Measurements from ENCODE around the gene UNKL.
"Not testable (repeated sequence)": the region's sequence is repeated elsewhere in the genome, so short reads cannot be mapped to it uniquely, and the experiment has no call there.

The UNKL gene

GRCh38 chr16:1441391-1441829 is 26.9 kb upstream of the UNKL start:
- DNase-seq (no peak), ATAC-seq (replicated peaks) (no peak)
- H3K4me3 Mint-ChIP-seq: no peak overlapping the region
- H3K27me3 Mint-ChIP-seq: no peaks in the 10 kb centered on the region
- H3K27ac Mint-ChIP-seq: no peak overlapping the region
- H3K9me3 Mint-ChIP-seq: no peaks in the 10 kb centered on the region
- H3K36me3 Mint-ChIP-seq: peaks cover 11 to 21% of the 10 kb centered on the region in 2 donors
- no peaks in the 10 kb centered on the region for H3K4me1 Mint-ChIP-seq

GRCh38 chr16:1439699-1440074 is 25.2 kb upstream of the UNKL start:
- H3K27me3 Mint-ChIP-seq; ATAC-seq (replicated peaks): not testable (repeated sequence)

GRCh38 chr16:1439058-1439698 is 24.7 kb upstream of the UNKL start:
- ATAC-seq (replicated peaks) (no peak), DNase-seq (no peak)
- Mint-ChIP-seq H3K36me3 (peaks cover 9 to 15% of the 10 kb centered on the region in 2 donors), H3K4me3 (no peak overlapping the region), H3K4me1 (no peaks in the 10 kb centered on the region), H3K9me3 (no peaks in the 10 kb centered on the region), H3K27me3 (no peaks in the 10 kb centered on the region), H3K27ac (peak overlapping the region; percentile 42)

More at GRCh38 chr16:1439699-1440074, 25.2 kb upstream of the UNKL start:
- H3K9me3 Mint-ChIP-seq, H3K4me3 Mint-ChIP-seq, DNase-seq, H3K4me1 Mint-ChIP-seq, H3K27ac Mint-ChIP-seq: not testable (repeated sequence)
- H3K36me3 Mint-ChIP-seq: peaks cover 9 to 15% of the 10 kb centered on the region in 2 donors

GRCh38 chr16:1438229-1439057 is 23.9 kb upstream of the UNKL start:
- ATAC-seq (replicated peaks) (no peak), DNase-seq (no peak)
- Mint-ChIP-seq H3K36me3 (peaks cover 9 to 15% of the 10 kb centered on the region in 2 donors), H3K9me3 (no peaks in the 10 kb centered on the region), H3K4me1 (no peaks in the 10 kb centered on the region), H3K27me3 (no peaks in the 10 kb centered on the region), H3K27ac (no peak overlapping the region), H3K4me3 (no peak overlapping the region)

- Mint-ChIP-seq H3K36me3 (peaks cover 9 to 15% of the 10 kb centered on the region in 2 donors), H3K4me1 (no peaks in the 10 kb centered on the region), H3K27me3 (no peaks in the 10 kb centered on the region), H3K9me3 (no peaks in the 10 kb centered on the region), H3K27ac (no peak overlapping the region), H3K4me3 (no peak overlapping the region)
- ATAC-seq (replicated peaks): no peak
- DNase-seq: no peak
These were observed 23.1 kb upstream of the UNKL start for GRCh38 chr16:1437606-1438005.

- peaks cover 9 to 15% of the 10 kb centered on the region in 2 donors for H3K36me3 Mint-ChIP-seq
- H3K27ac Mint-ChIP-seq: no peak overlapping the region
- DNase-seq: no peak
- ATAC-seq (replicated peaks): no peak
- no peak overlapping the region for H3K4me3 Mint-ChIP-seq
- no peaks in the 10 kb centered on the region for H3K27me3 Mint-ChIP-seq
- H3K9me3 Mint-ChIP-seq: no peaks in the 10 kb centered on the region
- peaks cover 0 to 2% of the 10 kb centered on the region in 2 donors for H3K4me1 Mint-ChIP-seq
These were observed 22.3 kb upstream of the UNKL start for GRCh38 chr16:1436731-1437355.

- Mint-ChIP-seq H3K36me3 (peaks cover 8 to 15% of the 10 kb centered on the region in 2 donors), H3K4me3 (no peak overlapping the region), H3K27me3 (no peaks in the 10 kb centered on the region), H3K27ac (no peak overlapping the region), H3K4me1 (peaks cover 0 to 2% of the 10 kb centered on the region in 2 donors), H3K9me3 (no peaks in the 10 kb centered on the region)
- no peak for ATAC-seq (replicated peaks)
- no peak for DNase-seq
These were observed 21.6 kb upstream of the UNKL start for GRCh38 chr16:1435921-1436697.

- Mint-ChIP-seq H3K36me3 (peaks cover 6 to 11% of the 10 kb centered on the region in 2 donors), H3K4me3 (no peak overlapping the region), H3K4me1 (peaks cover 4 to 5% of the 10 kb centered on the region in 2 donors), H3K9me3 (no peaks in the 10 kb centered on the region), H3K27me3 (peaks cover 0 to 3% of the 10 kb centered on the region in 2 donors), H3K27ac (no peak overlapping the region)
- ATAC-seq (replicated peaks) (no peak), DNase-seq (no peak)
These were observed 20.4 kb upstream of the UNKL start for GRCh38 chr16:1434644-1435592.

- H3K9me3 Mint-ChIP-seq: no peaks in the 10 kb centered on the region
- no peak overlapping the region for H3K27ac Mint-ChIP-seq
- H3K27me3 Mint-ChIP-seq: peaks cover 0 to 5% of the 10 kb centered on the region in 2 donors
- H3K4me1 Mint-ChIP-seq: peaks cover 10 to 13% of the 10 kb centered on the region in 2 donors
- no peak overlapping the region for H3K4me3 Mint-ChIP-seq
- ATAC-seq (replicated peaks): no peak
- peaks cover 3 to 5% of the 10 kb centered on the region in 2 donors for H3K36me3 Mint-ChIP-seq
- no peak for DNase-seq
These were observed 19.3 kb upstream of the UNKL start for GRCh38 chr16:1433756-1434155.

- Mint-ChIP-seq H3K36me3 (peaks cover 2 to 4% of the 10 kb centered on the region in 2 donors), H3K4me1 (peaks cover 10 to 16% of the 10 kb centered on the region in 2 donors), H3K27ac (no peak overlapping the region), H3K27me3 (peaks cover 0 to 5% of the 10 kb centered on the region in 2 donors), H3K4me3 (no peak overlapping the region), H3K9me3 (no peaks in the 10 kb centered on the region)
- ATAC-seq (replicated peaks) (no peak), DNase-seq (no peak)
These were observed 18.7 kb upstream of the UNKL start for GRCh38 chr16:1433263-1433560.

- peak overlapping the region in 1 of 2 donors; percentile 47 for H3K4me3 Mint-ChIP-seq
- DNase-seq (no peak), ATAC-seq (replicated peaks) (no peak)
- peaks cover 10 to 18% of the 10 kb centered on the region in 2 donors for H3K4me1 Mint-ChIP-seq
- H3K9me3 Mint-ChIP-seq: no peaks in the 10 kb centered on the region
- peak overlapping the region; percentile 62 for H3K27ac Mint-ChIP-seq
- peaks cover 0 to 5% of the 10 kb centered on the region in 2 donors for H3K27me3 Mint-ChIP-seq
- peaks cover 2 to 4% of the 10 kb centered on the region in 2 donors for H3K36me3 Mint-ChIP-seq
These were observed 18.1 kb upstream of the UNKL start for GRCh38 chr16:1432388-1433262.

GRCh38 chr16:1431497-1432270 is 17.2 kb upstream of the UNKL start:
- no peak for ATAC-seq (replicated peaks)
- Mint-ChIP-seq H3K9me3 (no peaks in the 10 kb centered on the region), H3K27me3 (peaks cover 0 to 5% of the 10 kb centered on the region in 2 donors), H3K4me3 (no peak overlapping the region), H3K27ac (peak overlapping the region; percentile 62), H3K4me1 (peaks cover 10 to 18% of the 10 kb centered on the region in 2 donors), H3K36me3 (peaks cover 2 to 4% of the 10 kb centered on the region in 2 donors)
- DNase-seq: no peak
